HepG2 (cell line): ENCODE results near the gene DAB2IP. TPM values are rescaled to one million over a fixed set of nuclear protein-coding genes. Genes with fewer than 3 reads are reported as not detected.

Experiments
- ATAC-seq: fragments of 200-7000 bp; cut with Tn5 transposase; 3 replicates; pipeline ENCODE4 v1.9.1; 2020; ENCODE audit warnings: mild to moderate bottlenecking, moderate library complexity
- BruUV-seq: library from RNA; stranded (reverse); fragments of 400-500 nt; replicated peaks from 2 replicates; lab custom pipeline; 2021; lab: Mats Ljungman, UMichigan
- CTCF ChIA-PET: fragments of 300-600 bp; formaldehyde crosslinking; extraction: SDS; loops from one replicate; lab custom pipeline; 2021; ENCODE audit warnings: low total read pairs, inconsistent platforms, low intra/inter-chr PET ratio; lab: Yijun Ruan, JAX
- POLR2A ChIA-PET: fragments of 350-600 bp; sonication (Branson Sonifier 250); formaldehyde crosslinking; loops from one replicate; lab custom pipeline; 2020; ENCODE audit warnings: antibody characterized with exemption, inconsistent platforms; lab: Yijun Ruan, JAX
- DNase-seq: peaks from one replicate; pipeline ENCODE4 v3.0.0-alpha.2; 2015; ENCODE audit warnings: low spot score
- FAIRE-seq: peaks from 3 replicates; lab custom pipeline; 2011; peaks lifted over from hg19 to GRCh38; lab: Jason Lieb, UNC
- H2AFZ ChIP-seq: one replicate; pipeline ENCODE4 v1.6.1; 2011; ENCODE audit warnings: low read length, inconsistent platforms
- H3K27ac ChIP-seq: fragments of 300-600 bp; 3 replicates; pipeline ENCODE4 v1.8.0; 2011; ENCODE audit warnings: mixed run types, mild to moderate bottlenecking, mixed read lengths, low read length, inconsistent platforms; ENCODE audit not compliant: insufficient read depth; ENCODE audit errors: extremely low read length
- H3K27me3 ChIP-seq, 2 experiments: fragments of 200-600 bp in 1 of 2; 2 replicates in 1 of 2; 3 replicates in 1 of 2; pipeline versions ENCODE4 v1.6.0 to v1.8.0; 2011; ENCODE audit warnings: low read length in 2 of 2, mild to moderate bottlenecking in 2 of 2, moderate library complexity in 2 of 2, inconsistent platforms in 1 of 2; ENCODE audit not compliant: insufficient read depth in 2 of 2, control insufficient read depth in 1 of 2
- H3K36me3 ChIP-seq, 2 experiments: fragments of 200-600 bp in 1 of 2; replicated peaks in 1 of 2; 2 replicates in 1 of 2; 3 replicates in 1 of 2; pipeline versions ENCODE4 v1.5.1 to v1.8.0; 2011; ENCODE audit warnings: low read length in 2 of 2, inconsistent platforms in 1 of 2; ENCODE audit not compliant: insufficient read depth in 2 of 2, control insufficient read depth in 1 of 2
- H3K4me1 ChIP-seq: 2 replicates; pipeline ENCODE4 v1.5.1; 2012; ENCODE audit warnings: low read length, inconsistent platforms; ENCODE audit not compliant: insufficient read depth
- H3K4me2 ChIP-seq: 2 replicates; pipeline ENCODE4 v1.6.0; 2011; ENCODE audit warnings: low read depth, low read length, inconsistent platforms
- H3K4me3 ChIP-seq, 3 experiments: fragments of 200-600 bp in 1 of 3; sonication (generic), shearing (Covaris generic) in 1 of 3; replicated peaks in 1 of 3; 2 replicates each; pipeline ENCODE4 v1.5.1; 2011 to 2016; ENCODE audit warnings: low read length in 3 of 3, inconsistent platforms in 2 of 3, low read depth in 2 of 3, mild to moderate bottlenecking in 2 of 3, control low read depth in 1 of 3, mixed read lengths in 1 of 3; ENCODE audit not compliant: insufficient read depth in 1 of 3
- H3K79me2 ChIP-seq: one replicate; pipeline ENCODE4 v1.6.1; 2011; ENCODE audit warnings: low read length, inconsistent platforms; ENCODE audit not compliant: insufficient read depth
- H3K9ac ChIP-seq: 2 replicates; pipeline ENCODE4 v1.6.0; 2011; ENCODE audit warnings: mild to moderate bottlenecking, low read depth, low read length, inconsistent platforms; ENCODE audit not compliant: insufficient read depth
- H3K9me3 ChIP-seq: 2 replicates; pipeline ENCODE4 v1.5.1; 2012; ENCODE audit warnings: mild to moderate bottlenecking, low read length
- H4K20me1 ChIP-seq: 2 replicates; pipeline ENCODE4 v1.6.0; 2011; ENCODE audit warnings: inconsistent platforms, mild to moderate bottlenecking, low read length, moderate library complexity; ENCODE audit not compliant: insufficient read depth
- CAMTA2 ChIP-seq: sonication (generic); formaldehyde crosslinking; IDR thresholded peaks from 2 replicates; pipeline ENCODE4 v1.4.0; 2020; ENCODE audit warnings: mild to moderate bottlenecking, missing genetic modification reagents, borderline replicate concordance
- ELF3 ChIP-seq: IDR thresholded peaks from 2 replicates; pipeline ENCODE4 v1.6.1; 2016; ENCODE audit warnings: missing genetic modification reagents, missing compliant biosample characterization
- EP300 ChIP-seq, 3 experiments: sonication (generic) in 1 of 3; formaldehyde crosslinking in 1 of 3; IDR thresholded peaks; 2 replicates each; pipeline versions ENCODE4 v1.5.1 to v1.6.1; 2011 to 2020; ENCODE audit warnings: low read depth in 2 of 3, low read length in 2 of 3, borderline replicate concordance in 1 of 3, improper control_type of control experiment in 1 of 3, mild to moderate bottlenecking in 1 of 3, missing genetic modification reagents in 1 of 3, moderate library complexity in 1 of 3
- FOXK2 ChIP-seq: fragments of 450-650 bp; IDR thresholded peaks from 2 replicates; pipeline ENCODE4 v1.6.1; 2016
- HMG20B ChIP-seq: conservative IDR thresholded peaks from 2 replicates; pipeline ENCODE4 v1.6.1; 2016; ENCODE audit warnings: missing genetic modification reagents, missing compliant biosample characterization
- HOXA5 ChIP-seq: sonication (generic); formaldehyde crosslinking; IDR thresholded peaks from 2 replicates; pipeline ENCODE4 v1.4.0; 2020; ENCODE audit warnings: missing genetic modification reagents
- NAIF1 ChIP-seq: sonication (generic); formaldehyde crosslinking; IDR thresholded peaks from 2 replicates; pipeline ENCODE4 v1.5.0; 2020; ENCODE audit warnings: mild to moderate bottlenecking, missing genetic modification reagents, borderline replicate concordance
- SIN3A ChIP-seq: IDR thresholded peaks from 2 replicates; pipeline ENCODE4 v1.6.1; 2011; ENCODE audit warnings: low read depth, mild to moderate bottlenecking, control low read depth, low read length, borderline replicate concordance
- TCF7L2 ChIP-seq: IDR thresholded peaks from 2 replicates; pipeline ENCODE4 v1.6.1; 2011; ENCODE audit warnings: mild to moderate bottlenecking, low read depth, low read length, moderate library complexity
- ZFX ChIP-seq: sonication (generic); formaldehyde crosslinking; IDR thresholded peaks from 2 replicates; pipeline ENCODE4 v1.4.0; 2020; ENCODE audit warnings: mild to moderate bottlenecking, low read depth, missing genetic modification reagents, moderate library complexity
- ZNF333 ChIP-seq: sonication (generic); formaldehyde crosslinking; IDR thresholded peaks from 2 replicates; pipeline ENCODE4 v1.4.0; 2020; ENCODE audit warnings: mild to moderate bottlenecking, missing genetic modification reagents, borderline replicate concordance
- ZNF552 ChIP-seq: sonication (generic); formaldehyde crosslinking; IDR thresholded peaks from 2 replicates; pipeline ENCODE4 v1.9.0; 2022; ENCODE audit warnings: missing genetic modification reagents, mild to moderate bottlenecking, borderline replicate concordance
- WGBS: methylation state at CpG from one replicate; pipeline ENCODE4 v1.1.6; 2017; ENCODE audit warnings: low lambda C conversion rate; 5-methylcytosine and 5-hydroxymethylcytosine counted together
- in situ Hi-C: cut with HindIII; loops from 2 replicates; pipeline ENCODE4 v1.10.0; 2017; ENCODE audit warnings: low pct_unique_long_range_greater_than_20kb; ENCODE audit not compliant: extremely low pct_ligation_motif_present
- intact Hi-C: fragments of 100-400 bp; cut with micrococcal nuclease; formaldehyde crosslinking; loops from one replicate; pipeline ENCODE4 v1.10.0; 2022; ENCODE audit not compliant: unreplicated experiment
- polyA plus RNA-seq, 8 experiments: library from polyadenylated mRNA; depleted of rRNA in 3 of 8; stranded (reverse) in 7 of 8; unstranded in 1 of 8; fragments of >200 nt; fragmentation: Illumina TruSeq in 4 of 8; extraction: Trizol in 4 of 8; gene quantifications; 2 replicates each; pipeline versions ENCODE4 v1.2.1 to v1.2.3, GENCODE V29; 2011 to 2016; ENCODE audit warnings: low read depth in 4 of 8, missing spikeins in 1 of 8, mixed read lengths in 1 of 8; ENCODE audit not compliant: insufficient read depth in 1 of 8
- total RNA-seq, 5 experiments: library from RNA; depleted of rRNA; stranded (reverse); fragments of >200 nt; fragmentation: Illumina TruSeq; extraction: Trizol; gene quantifications; 2 replicates each; pipeline ENCODE4 v1.2.3, GENCODE V29; 2016; ENCODE audit warnings: low read depth in 1 of 5

Gene DAB2IP
- total and polyA plus RNA-seq, 2 of the 13 experiments (the other 11 are each of a cell fraction or from before 2014, with no cell fraction given): 25.3 to 37.9 TPM

GRCh38 chr9:121725008-121725775, 73.8 kb downstream of the DAB2IP start:
- H3K79me2 ChIP-seq: no peaks in the 10 kb centered on the region
- no peak overlapping the region for H3K9ac ChIP-seq
- ATAC-seq: no peak

GRCh38 chr9:121727295-121728020, 76.0 kb downstream of the DAB2IP start:
- Histone ChIP-seq H3K36me3 (no peaks in the 10 kb centered on the region), H3K4me2 (no peak overlapping the region), H3K9me3 (no peaks in the 10 kb centered on the region), H3K9ac (no peak overlapping the region), H3K27ac (no peak overlapping the region), H3K4me1 (no peaks in the 10 kb centered on the region), H3K27me3 (no peaks in the 10 kb centered on the region; a peak in 1 of 5 replicates), H3K4me3 (no peak overlapping the region), H2AFZ (no peak overlapping the region), H3K79me2 (no peaks in the 10 kb centered on the region), H4K20me1 (no peaks in the 10 kb centered on the region)
- 68% methylated on average over 4 of the region's 4 CpGs for WGBS
- no peak for DNase-seq
- ChIA-PET POLR2A (no interaction called here), CTCF (no interaction called here)
- no peak for FAIRE-seq
- ATAC-seq: no peak
- intact Hi-C loops: no loop called here
- no TSS peak for BruUV-seq
- in situ Hi-C loops: loop anchor here (25.0 kb wide), 1 partner anchor 260 kb away; no protein-coding TSS in a partner anchor
- TF ChIP-seq ZNF552 (CRISPR knock-in tag) (no peak), CAMTA2 (CRISPR knock-in tag) (no peak), FOXK2 (no peak), ZFX (CRISPR knock-in tag) (no peak), ELF3 (CRISPR knock-in tag) (no peak), NAIF1 (CRISPR knock-in tag) (no peak), HOXA5 (CRISPR knock-in tag) (no peak), ZNF333 (CRISPR knock-in tag) (no peak), HMG20B (no peak), EP300 (IDR thresholded peaks at IDR 0.05; ENCODE audit: low read depth in 2 of 2, low read length in 2 of 2) (no peak), EP300 (CRISPR knock-in tag; IDR thresholded peaks at IDR 0.05; ENCODE audit: borderline replicate concordance) (no peak)

More at GRCh38 chr9:121725008-121725775, 73.8 kb downstream of the DAB2IP start:
- intact Hi-C loops: no loop called here
- Histone ChIP-seq H3K36me3 (no peaks in the 10 kb centered on the region), H3K9me3 (no peaks in the 10 kb centered on the region), H3K4me2 (no peak overlapping the region), H4K20me1 (no peaks in the 10 kb centered on the region), H3K4me1 (peaks cover 6% of the 10 kb centered on the region; the same call in 1 of the 2 replicates), H3K27ac (no peak overlapping the region), H3K4me3 (no peak overlapping the region), H2AFZ (no peak overlapping the region), H3K27me3 (no peaks in the 10 kb centered on the region)
- 88% methylated on average over 8 of the region's 21 CpGs for WGBS
- TF ChIP-seq TCF7L2 (no peak), SIN3A (no peak)
- ChIA-PET CTCF (no interaction called here), POLR2A (no interaction called here)
- no TSS peak for BruUV-seq
- in situ Hi-C loops: loop anchor here (25.0 kb wide), 1 partner anchor 262 kb away; no protein-coding TSS in a partner anchor
- DNase-seq: no peak
- no peak for FAIRE-seq
